OCI-LY1 (cell line): Measurements from ENCODE around the gene RNF144A.

Source experiments
- CTCF ChIP-seq: fragments of 200-600 bp; sonication (generic), shearing (Covaris generic); IDR thresholded peaks from 2 replicates; pipeline ENCODE4 v1.5.1; 2017; ENCODE audit warnings: mild to moderate bottlenecking, antibody characterized with exemption, low read length, moderate library complexity, mixed read lengths
- EZH2 ChIP-seq: fragments of 200-600 bp; sonication (generic), shearing (Covaris generic); IDR thresholded peaks from 2 replicates; pipeline ENCODE4 v1.8.0; 2017; ENCODE audit warnings: borderline replicate concordance, mixed run types, mild to moderate bottlenecking, antibody characterized with exemption, low read length, moderate library complexity, mixed read lengths

DNA sequence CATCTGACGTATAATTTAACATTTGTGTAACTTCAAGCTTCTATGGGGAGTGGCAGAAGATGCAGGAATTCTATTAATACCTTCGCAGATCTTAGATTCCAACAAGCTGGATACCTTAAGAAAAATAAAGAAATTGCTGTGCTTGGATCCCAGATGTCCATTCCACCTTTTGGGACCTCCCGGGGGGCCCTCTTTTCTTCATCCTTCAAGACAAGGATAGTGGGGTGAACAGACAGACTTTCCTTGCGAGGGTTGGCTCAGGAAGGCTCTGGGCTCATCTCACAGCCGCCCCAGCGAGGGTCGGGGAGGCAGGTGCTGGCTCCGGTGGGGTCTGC is 509 bp upstream of the RNF144A start:
- no peak for TF ChIP-seq CTCF
- no peak for TF ChIP-seq EZH2
